HCT116 (cell line): ENCODE data around the gene C9.

ENCODE experiments used
- POLR2AphosphoS5 ChIP-seq: IDR thresholded peaks from 2 replicates; pipeline ENCODE4 v1.6.1; 2011; ENCODE audit warnings: mild to moderate bottlenecking, low read depth, low read length, moderate library complexity
- RAD21 ChIP-seq: IDR thresholded peaks from 2 replicates; pipeline ENCODE4 v1.6.1; 2012; ENCODE audit warnings: low read depth, mild to moderate bottlenecking

GRCh38 chr5:39413771-39414170 lies 49.5 kb upstream of the C9 start:
- TF ChIP-seq POLR2AphosphoS5 (no peak), RAD21 (no peak)
